H9 (cell line): ENCODE results near the gene PRPF40A. TPM values are rescaled to one million over a fixed set of nuclear protein-coding genes. Genes with fewer than 3 reads are reported as not detected.

Experiments used
- DNase-seq: peaks from one replicate; pipeline ENCODE4 v3.0.0-alpha.2; 2017
- H2AFZ ChIP-seq: one replicate; pipeline ENCODE4 v1.6.1; 2013; ENCODE audit warnings: mild to moderate bottlenecking, low read length, control low read depth, moderate library complexity
- H2AK5ac ChIP-seq: 2 replicates; pipeline ENCODE4 v1.6.1; 2013; ENCODE audit warnings: low read length, control low read depth, mixed read lengths; ENCODE audit not compliant: insufficient read length
- H2BK120ac ChIP-seq: one replicate; pipeline ENCODE4 v1.6.1; 2013; ENCODE audit warnings: low read depth, mild to moderate bottlenecking, low read length, control low read depth, inconsistent platforms; ENCODE audit not compliant: poor library complexity, severe bottlenecking
- H2BK12ac ChIP-seq: 2 replicates; pipeline ENCODE4 v1.6.1; 2013; ENCODE audit warnings: low read length, control low read depth, mixed read lengths, low read depth; ENCODE audit not compliant: insufficient read length
- H2BK15ac ChIP-seq: 2 replicates; pipeline ENCODE4 v1.6.1; 2013; ENCODE audit warnings: low read depth, low read length, control low read depth
- H2BK20ac ChIP-seq: one replicate; pipeline ENCODE4 v1.6.1; 2013; ENCODE audit warnings: low read depth, mild to moderate bottlenecking, low read length, control low read depth, inconsistent platforms; ENCODE audit not compliant: poor library complexity, severe bottlenecking
- H2BK5ac ChIP-seq: 2 replicates; pipeline ENCODE4 v1.6.1; 2013; ENCODE audit warnings: low read length, control low read depth, mixed read lengths; ENCODE audit not compliant: insufficient read length
- H3K14ac ChIP-seq: 2 replicates; pipeline ENCODE4 v1.6.1; 2013; ENCODE audit warnings: low read length, control low read depth; ENCODE audit not compliant: insufficient read depth
- H3K18ac ChIP-seq: 2 replicates; pipeline ENCODE4 v1.6.1; 2013; ENCODE audit warnings: low read depth, mild to moderate bottlenecking, mixed read lengths, low read length, control low read depth; ENCODE audit not compliant: insufficient read length
- H3K23ac ChIP-seq: 2 replicates; pipeline ENCODE4 v1.6.1; 2013; ENCODE audit warnings: low read length, control low read depth, mixed read lengths, low read depth; ENCODE audit not compliant: insufficient read length
- H3K23me2 ChIP-seq: 2 replicates; pipeline ENCODE4 v1.6.1; 2013; ENCODE audit warnings: low read depth, mild to moderate bottlenecking, mixed read lengths, low read length, control low read depth; ENCODE audit not compliant: insufficient read length, poor library complexity, severe bottlenecking
- H3K27ac ChIP-seq: 2 replicates; pipeline ENCODE4 v1.5.1; 2013; ENCODE audit warnings: low read length, control low read depth, mixed read lengths, low read depth; ENCODE audit not compliant: insufficient read length
- H3K27me3 ChIP-seq: 2 replicates; pipeline ENCODE4 v1.6.1; 2013; ENCODE audit warnings: low read length, control low read depth, inconsistent platforms; ENCODE audit not compliant: insufficient read depth
- H3K4ac ChIP-seq: 2 replicates; pipeline ENCODE4 v1.6.1; 2013; ENCODE audit warnings: low read depth, mild to moderate bottlenecking, control low read depth, inconsistent platforms, low read length, moderate library complexity
- H3K4me1 ChIP-seq: 2 replicates; pipeline ENCODE4 v1.6.1; 2013; ENCODE audit warnings: low read length, control low read depth, inconsistent platforms; ENCODE audit not compliant: insufficient read depth
- H3K4me2 ChIP-seq: 2 replicates; pipeline ENCODE4 v1.6.1; 2013; ENCODE audit warnings: low read length, control low read depth, mixed read lengths; ENCODE audit not compliant: insufficient read length, insufficient read depth
- H3K56ac ChIP-seq: 2 replicates; pipeline ENCODE4 v1.6.1; 2013; ENCODE audit warnings: low read depth, mild to moderate bottlenecking, mixed read lengths, low read length, control low read depth; ENCODE audit not compliant: insufficient read length
- H3K79me1 ChIP-seq: 2 replicates; pipeline ENCODE4 v1.6.1; 2013; ENCODE audit warnings: low read depth, mild to moderate bottlenecking, moderate library complexity, low read length, control low read depth, inconsistent platforms; ENCODE audit not compliant: insufficient read depth, poor library complexity, severe bottlenecking
- H3K79me2 ChIP-seq: 2 replicates; pipeline ENCODE4 v1.6.1; 2013; ENCODE audit warnings: low read length, control low read depth, inconsistent platforms; ENCODE audit not compliant: insufficient read depth
- H3K9ac ChIP-seq: 2 replicates; pipeline ENCODE4 v1.6.1; 2013; ENCODE audit warnings: low read length, control low read depth, mixed read lengths; ENCODE audit not compliant: insufficient read length; ENCODE audit errors: extremely low read depth
- H3K9me3 ChIP-seq: one replicate; pipeline ENCODE4 v1.6.1; 2013; ENCODE audit warnings: low read depth, low read length, inconsistent platforms; ENCODE audit not compliant: control insufficient read depth
- H3T11ph ChIP-seq: one replicate; pipeline ENCODE4 v1.6.1; 2013; ENCODE audit warnings: mild to moderate bottlenecking, low read length, control low read depth, inconsistent platforms
- H4K20me1 ChIP-seq: one replicate; pipeline ENCODE4 v1.6.1; 2013; ENCODE audit not compliant: control insufficient read depth, insufficient read length, insufficient read depth
- H4K5ac ChIP-seq: 2 replicates; pipeline ENCODE4 v1.6.1; 2013; ENCODE audit warnings: low read depth, mild to moderate bottlenecking, mixed read lengths, low read length, control low read depth; ENCODE audit not compliant: insufficient read length
- H4K8ac ChIP-seq: replicated peaks from 2 replicates; pipeline ENCODE4 v1.6.1; 2013; ENCODE audit warnings: low read length, control low read depth, mixed read lengths, low read depth; ENCODE audit not compliant: insufficient read length
- H4K91ac ChIP-seq: 2 replicates; pipeline ENCODE4 v1.6.1; 2013; ENCODE audit warnings: low read depth, mild to moderate bottlenecking, moderate library complexity, mixed read lengths, low read length, control low read depth; ENCODE audit not compliant: insufficient read length
- H3K27ac Mint-ChIP-seq, 3 experiments: 2 replicates in 2 of 3; 3 replicates in 1 of 3; pipeline ENCODE4 v1.8.0; 2020 to 2021; ENCODE audit warnings: mixed read lengths in 3 of 3, mild to moderate bottlenecking in 1 of 3, moderate library complexity in 1 of 3
- H3K27me3 Mint-ChIP-seq: 2 replicates; pipeline ENCODE4 v1.8.0; 2021; ENCODE audit warnings: low read depth, mild to moderate bottlenecking, moderate library complexity, mixed read lengths
- H3K36me3 Mint-ChIP-seq, 3 experiments: 2 replicates in 2 of 3; 3 replicates in 1 of 3; pipeline ENCODE4 v1.8.0; 2020 to 2021; ENCODE audit warnings: low read depth in 3 of 3, mixed read lengths in 3 of 3; ENCODE audit not compliant: insufficient read depth in 1 of 3
- H3K4me1 Mint-ChIP-seq, 2 experiments: 2 replicates each; pipeline ENCODE4 v1.8.0; 2020; ENCODE audit warnings: mixed read lengths in 2 of 2
- H3K4me3 Mint-ChIP-seq, 2 experiments: 2 replicates in 1 of 2; 3 replicates in 1 of 2; pipeline ENCODE4 v1.8.0; 2020 to 2021; ENCODE audit warnings: mild to moderate bottlenecking in 2 of 2, mixed read lengths in 2 of 2, moderate library complexity in 1 of 2
- H3K9me3 Mint-ChIP-seq, 2 experiments: 2 replicates in 1 of 2; 3 replicates in 1 of 2; pipeline ENCODE4 v1.8.0; 2020; ENCODE audit warnings: mild to moderate bottlenecking in 2 of 2, mixed read lengths in 2 of 2, moderate library complexity in 1 of 2
- WGBS: extraction: QIAGEN DNeasy Blood & Tissue Kit; methylation state at CpG from one replicate; pipeline ENCODE4 v1.1.7; 2013; ENCODE audit warnings: missing lambda C conversion rate, low lambda C conversion rate, mixed read lengths; ENCODE audit not compliant: insufficient read length; ENCODE audit errors: extremely low coverage; 5-methylcytosine and 5-hydroxymethylcytosine counted together
- total RNA-seq: library from RNA; stranded (reverse); gene quantifications from 2 replicates; pipeline ENCODE4 v1.2.1, GENCODE V29; 2021
- TF ChIP-seq, protein P1 (sequence below): fragments of 200-600 bp; sonication (generic); conservative IDR thresholded peaks from 3 replicates; pipeline ENCODE4 v1.8.0; 2021; ENCODE audit warnings: antibody characterized with exemption, mild to moderate bottlenecking

Gene PRPF40A
- total RNA-seq, 1 experiment from 2014 or later = 158 TPM

DNA sequence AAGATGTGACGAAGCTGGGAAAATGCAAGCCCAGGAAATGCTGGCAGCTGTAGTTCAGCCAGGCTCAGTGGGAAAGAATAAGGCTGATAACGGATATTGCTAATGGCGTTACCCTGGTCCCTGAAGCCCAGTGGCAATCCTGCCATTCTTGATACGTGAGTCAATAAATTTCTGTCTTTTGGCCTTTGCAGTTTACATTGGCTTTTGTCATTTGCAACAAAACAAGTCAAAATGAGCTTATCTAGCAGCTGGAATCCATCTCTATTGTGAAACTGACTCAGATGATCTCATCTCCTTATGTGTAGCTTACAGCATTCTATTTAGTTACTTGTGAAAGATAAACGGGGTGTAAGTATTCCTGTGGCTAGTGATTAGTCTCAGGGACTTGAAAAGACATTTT, 44.9 kb upstream of the PRPF40A start:
- Histone ChIP-seq H4K20me1 (no peaks in the 10 kb centered on the region), H2AFZ (no peak overlapping the region), H3K79me2 (no peaks in the 10 kb centered on the region), H3K18ac (no peak overlapping the region), H3K4ac (no peak overlapping the region), H2BK120ac (no peak overlapping the region), H4K91ac (no peak overlapping the region), H3K23ac (no peak overlapping the region), H3K56ac (no peak overlapping the region), H3K9ac (no peak overlapping the region), H3K14ac (no peak overlapping the region), H4K5ac (no peak overlapping the region), H3K79me1 (no peaks in the 10 kb centered on the region), H3K27ac (no peak overlapping the region), H3K9me3 (no peaks in the 10 kb centered on the region), H3K23me2 (no peaks in the 10 kb centered on the region), H2BK20ac (no peak overlapping the region), H3K4me1 (no peaks in the 10 kb centered on the region), H3K27me3 (no peaks in the 10 kb centered on the region), H2AK5ac (no peak overlapping the region), H3K4me2 (no peak overlapping the region), H3T11ph (no peak overlapping the region), H2BK5ac (no peak overlapping the region), H2BK15ac (no peak overlapping the region), H4K8ac (no peak overlapping the region), H2BK12ac (no peak overlapping the region)
- Mint-ChIP-seq H3K27me3 (0 out of 2 replicates have a peak, but pooled peaks cover 2% of the 10 kb centered on the region), H3K4me1 (no peaks in the 10 kb centered on the region), H3K36me3 (peaks cover 4 to 13% (median 13%) of the 10 kb centered on the region in 3 experiments; a peak in 5 of 7 replicates), H3K4me3 (no peak overlapping the region), H3K9me3 (no peaks in the 10 kb centered on the region), H3K27ac (no peak overlapping the region)
- TF ChIP-seq, protein P1, sequence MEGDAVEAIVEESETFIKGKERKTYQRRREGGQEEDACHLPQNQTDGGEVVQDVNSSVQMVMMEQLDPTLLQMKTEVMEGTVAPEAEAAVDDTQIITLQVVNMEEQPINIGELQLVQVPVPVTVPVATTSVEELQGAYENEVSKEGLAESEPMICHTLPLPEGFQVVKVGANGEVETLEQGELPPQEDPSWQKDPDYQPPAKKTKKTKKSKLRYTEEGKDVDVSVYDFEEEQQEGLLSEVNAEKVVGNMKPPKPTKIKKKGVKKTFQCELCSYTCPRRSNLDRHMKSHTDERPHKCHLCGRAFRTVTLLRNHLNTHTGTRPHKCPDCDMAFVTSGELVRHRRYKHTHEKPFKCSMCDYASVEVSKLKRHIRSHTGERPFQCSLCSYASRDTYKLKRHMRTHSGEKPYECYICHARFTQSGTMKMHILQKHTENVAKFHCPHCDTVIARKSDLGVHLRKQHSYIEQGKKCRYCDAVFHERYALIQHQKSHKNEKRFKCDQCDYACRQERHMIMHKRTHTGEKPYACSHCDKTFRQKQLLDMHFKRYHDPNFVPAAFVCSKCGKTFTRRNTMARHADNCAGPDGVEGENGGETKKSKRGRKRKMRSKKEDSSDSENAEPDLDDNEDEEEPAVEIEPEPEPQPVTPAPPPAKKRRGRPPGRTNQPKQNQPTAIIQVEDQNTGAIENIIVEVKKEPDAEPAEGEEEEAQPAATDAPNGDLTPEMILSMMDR = no peak
- DNase-seq = no peak
- WGBS = no CpG with 5 or more reads among the region's 5 CpGs
